Measurements from ENCODE around the gene LRP6. TPM values are rescaled to one million over a fixed set of nuclear protein-coding genes. Genes with fewer than 3 reads are reported as not detected.

The LRP6 gene
- polyA plus RNA-seq, 1 donor from 2014 or later = 33.5 TPM

- Histone ChIP-seq H4K20me1 (ENCODE audit: insufficient read depth) (no peaks in the 10 kb centered on the region), H3K36me3 (ENCODE audit: insufficient read depth, low read length) (no peaks in the 10 kb centered on the region)
- TF ChIP-seq RAD21 (conservative IDR thresholded peaks at IDR 0.05) (no peak), TAF1 (IDR thresholded peaks at IDR 0.05; ENCODE audit: low read depth) (no peak), EP300 (conservative IDR thresholded peaks at IDR 0.05; ENCODE audit: poor library complexity, severe bottlenecking) (no peak), EZH2 (IDR thresholded peaks at IDR 0.05; ENCODE audit: borderline replicate concordance, insufficient read depth, low read length, poor library complexity, severe bottlenecking) (no peak), CTCF (IDR thresholded peaks at IDR 0.05; ENCODE audit: poor library complexity, severe bottlenecking) (no peak), SMC3 (conservative IDR thresholded peaks at IDR 0.05; ENCODE audit: poor library complexity) (no peak), POLR2AphosphoS5 (IDR thresholded peaks at IDR 0.05) (no peak), REST (IDR thresholded peaks at IDR 0.05; ENCODE audit: borderline replicate concordance) (no peak), MXI1 (conservative IDR thresholded peaks at IDR 0.05; ENCODE audit: poor library complexity, severe bottlenecking) (no peak)
Observed at GRCh38 chr12:12091071-12091470, 175.8 kb downstream of the LRP6 start.

GRCh38 chr12:12088761-12089160 is 178.1 kb downstream of the LRP6 start:
- no peak for TF ChIP-seq REST (IDR thresholded peaks at IDR 0.05; ENCODE audit: borderline replicate concordance)
- no peak for TF ChIP-seq SMC3 (conservative IDR thresholded peaks at IDR 0.05; ENCODE audit: poor library complexity)
- TF ChIP-seq CTCF (IDR thresholded peaks at IDR 0.05; ENCODE audit: poor library complexity, severe bottlenecking) = no peak
- no peak for TF ChIP-seq TAF1 (IDR thresholded peaks at IDR 0.05; ENCODE audit: low read depth)
- no peak for TF ChIP-seq EP300 (conservative IDR thresholded peaks at IDR 0.05; ENCODE audit: poor library complexity, severe bottlenecking)
- TF ChIP-seq RAD21 (conservative IDR thresholded peaks at IDR 0.05) = no peak
- no peak for TF ChIP-seq EZH2 (IDR thresholded peaks at IDR 0.05; ENCODE audit: borderline replicate concordance, insufficient read depth, low read length, poor library complexity, severe bottlenecking)
- TF ChIP-seq POLR2AphosphoS5 (IDR thresholded peaks at IDR 0.05) = no peak
- no peak for TF ChIP-seq MXI1 (conservative IDR thresholded peaks at IDR 0.05; ENCODE audit: poor library complexity, severe bottlenecking)
- Histone ChIP-seq H3K4me2 (ENCODE audit: low read length) (no peak overlapping the region), H3K9me2 (ENCODE audit: insufficient read depth, low read length) (no peaks in the 10 kb centered on the region), H3K4me3 (ENCODE audit: low read length) (no peak overlapping the region), H3F3A (ENCODE audit: insufficient read depth, low read length, poor library complexity, severe bottlenecking) (no peaks in the 10 kb centered on the region), H3K27me3 (ENCODE audit: insufficient read depth, low read depth, low read length) (no peaks in the 10 kb centered on the region), H3K27ac (ENCODE audit: low read length) (no peak overlapping the region), H4K20me1 (ENCODE audit: insufficient read depth) (no peaks in the 10 kb centered on the region), H3K36me3 (ENCODE audit: insufficient read depth, low read length) (no peaks in the 10 kb centered on the region), H3K9me3 (ENCODE audit: low read length) (no peaks in the 10 kb centered on the region), H3K79me2 (replicated peaks; ENCODE audit: insufficient read depth, low read length) (no peaks in the 10 kb centered on the region), H3K9ac (ENCODE audit: low read length) (no peak overlapping the region), H2AFZ (ENCODE audit: low read depth, low read length) (no peak overlapping the region)

More at GRCh38 chr12:12091071-12091470, 175.8 kb downstream of the LRP6 start:
- no peak overlapping the region for H3K9ac ChIP-seq (ENCODE audit: low read length)
- H3K4me2 ChIP-seq (ENCODE audit: low read length) = no peak overlapping the region
- H3F3A ChIP-seq (ENCODE audit: insufficient read depth, low read length, poor library complexity, severe bottlenecking) = no peaks in the 10 kb centered on the region
- H3K27me3 ChIP-seq (ENCODE audit: insufficient read depth, low read depth, low read length) = no peaks in the 10 kb centered on the region
- H3K4me3 ChIP-seq (ENCODE audit: low read length) = no peak overlapping the region
- H3K9me2 ChIP-seq (ENCODE audit: insufficient read depth, low read length) = no peaks in the 10 kb centered on the region
- H3K9me3 ChIP-seq (ENCODE audit: low read length) = no peaks in the 10 kb centered on the region
- no peak overlapping the region for H3K27ac ChIP-seq (ENCODE audit: low read length)
- H3K79me2 ChIP-seq (replicated peaks; ENCODE audit: insufficient read depth, low read length) = no peaks in the 10 kb centered on the region
- H2AFZ ChIP-seq (ENCODE audit: low read depth, low read length) = no peak overlapping the region
